Measurements from ENCODE around the gene SEC22A. TPM values are rescaled to one million over a fixed set of nuclear protein-coding genes. Genes with fewer than 3 reads are reported as not detected.

SEC22A gene
- total and polyA plus RNA-seq, 2 of the 13 experiments (the other 11 are each of a cell fraction or from before 2014, with no cell fraction given) = 14.1 to 17.3 TPM

DNA sequence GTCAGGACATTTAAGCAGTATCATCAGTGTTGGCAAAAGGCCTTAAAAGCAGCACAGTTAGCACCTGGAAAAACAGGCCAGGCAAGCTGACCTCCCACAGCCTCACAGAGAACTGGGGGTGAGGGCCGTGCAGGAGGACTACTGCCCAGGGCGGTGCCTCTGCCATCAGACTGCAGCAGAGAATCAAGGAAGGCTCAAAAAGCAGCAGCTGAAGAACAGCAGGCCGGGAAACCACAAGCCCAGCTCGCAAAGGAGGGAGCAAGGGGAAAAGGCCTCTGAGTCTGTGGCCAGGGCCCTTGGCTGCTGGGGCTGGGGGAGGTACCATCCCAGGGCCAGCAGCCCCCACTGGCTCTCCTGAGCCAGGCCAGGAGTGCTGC lies 84.2 kb downstream of the SEC22A start (continued):
- TF ChIP-seq ZFY (CRISPR knock-in tag; IDR thresholded peaks at IDR 0.05) = no peak
- no peak for TF ChIP-seq ZIK1 (CRISPR knock-in tag; IDR thresholded peaks at IDR 0.05; ENCODE audit: borderline replicate concordance, low read depth)

DNA sequence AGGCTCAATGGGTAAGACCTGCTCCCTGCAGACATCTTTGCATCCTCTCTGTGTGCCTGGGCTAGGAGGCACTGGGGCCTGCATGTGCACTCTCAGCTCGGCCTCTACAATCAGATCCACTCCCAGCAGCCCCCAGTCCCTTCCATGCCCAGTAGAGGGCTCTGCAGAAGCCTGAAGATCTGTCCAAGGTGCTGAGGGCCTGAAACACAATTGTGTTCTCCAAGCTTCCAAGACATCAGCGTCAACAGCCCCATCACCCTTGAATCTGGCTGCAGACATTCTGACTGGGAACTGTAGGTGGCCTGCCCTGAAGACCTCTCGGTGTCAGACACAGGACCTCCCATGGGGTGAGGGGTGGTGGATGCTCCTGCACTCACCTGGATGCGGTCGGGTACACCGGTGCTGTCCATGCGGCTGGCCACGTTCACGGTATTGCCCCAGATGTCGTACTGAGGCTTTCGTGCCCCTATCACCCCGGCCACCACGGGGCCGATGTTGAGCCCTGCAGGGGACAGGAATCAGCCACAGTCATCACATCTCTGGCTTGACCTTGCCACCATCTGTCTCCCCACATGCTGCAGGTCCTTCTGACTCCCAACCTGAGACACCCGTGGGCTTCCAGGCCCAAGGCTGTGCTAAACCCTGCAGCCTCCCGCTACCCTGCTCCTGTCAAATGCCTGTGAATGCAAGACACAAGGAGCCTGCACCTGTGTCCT lies 84.7 kb downstream of the SEC22A start:
- H3K4me2 ChIP-seq (ENCODE audit: low read depth, low read length) = no peak overlapping the region
- 66% methylated on average over 8 of the region's 16 CpGs for WGBS (ENCODE audit: low lambda C conversion rate)
- peak; percentile 48 for DNase-seq (ENCODE audit: low spot score)
- TF ChIP-seq, protein P1, sequence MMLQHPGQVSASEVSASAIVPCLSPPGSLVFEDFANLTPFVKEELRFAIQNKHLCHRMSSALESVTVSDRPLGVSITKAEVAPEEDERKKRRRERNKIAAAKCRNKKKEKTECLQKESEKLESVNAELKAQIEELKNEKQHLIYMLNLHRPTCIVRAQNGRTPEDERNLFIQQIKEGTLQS (CRISPR knock-in tag; IDR thresholded peaks at IDR 0.05) = peak; percentile 81
- TF ChIP-seq, protein P2, sequence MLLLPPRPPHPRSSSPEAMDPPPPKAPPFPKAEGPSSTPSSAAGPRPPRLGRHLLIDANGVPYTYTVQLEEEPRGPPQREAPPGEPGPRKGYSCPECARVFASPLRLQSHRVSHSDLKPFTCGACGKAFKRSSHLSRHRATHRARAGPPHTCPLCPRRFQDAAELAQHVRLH (CRISPR knock-in tag; IDR thresholded peaks at IDR 0.05; ENCODE audit: borderline replicate concordance, low read depth) = peak; percentile 95; the same call in 1 of the 2 replicates
- TF ChIP-seq, protein P3, sequence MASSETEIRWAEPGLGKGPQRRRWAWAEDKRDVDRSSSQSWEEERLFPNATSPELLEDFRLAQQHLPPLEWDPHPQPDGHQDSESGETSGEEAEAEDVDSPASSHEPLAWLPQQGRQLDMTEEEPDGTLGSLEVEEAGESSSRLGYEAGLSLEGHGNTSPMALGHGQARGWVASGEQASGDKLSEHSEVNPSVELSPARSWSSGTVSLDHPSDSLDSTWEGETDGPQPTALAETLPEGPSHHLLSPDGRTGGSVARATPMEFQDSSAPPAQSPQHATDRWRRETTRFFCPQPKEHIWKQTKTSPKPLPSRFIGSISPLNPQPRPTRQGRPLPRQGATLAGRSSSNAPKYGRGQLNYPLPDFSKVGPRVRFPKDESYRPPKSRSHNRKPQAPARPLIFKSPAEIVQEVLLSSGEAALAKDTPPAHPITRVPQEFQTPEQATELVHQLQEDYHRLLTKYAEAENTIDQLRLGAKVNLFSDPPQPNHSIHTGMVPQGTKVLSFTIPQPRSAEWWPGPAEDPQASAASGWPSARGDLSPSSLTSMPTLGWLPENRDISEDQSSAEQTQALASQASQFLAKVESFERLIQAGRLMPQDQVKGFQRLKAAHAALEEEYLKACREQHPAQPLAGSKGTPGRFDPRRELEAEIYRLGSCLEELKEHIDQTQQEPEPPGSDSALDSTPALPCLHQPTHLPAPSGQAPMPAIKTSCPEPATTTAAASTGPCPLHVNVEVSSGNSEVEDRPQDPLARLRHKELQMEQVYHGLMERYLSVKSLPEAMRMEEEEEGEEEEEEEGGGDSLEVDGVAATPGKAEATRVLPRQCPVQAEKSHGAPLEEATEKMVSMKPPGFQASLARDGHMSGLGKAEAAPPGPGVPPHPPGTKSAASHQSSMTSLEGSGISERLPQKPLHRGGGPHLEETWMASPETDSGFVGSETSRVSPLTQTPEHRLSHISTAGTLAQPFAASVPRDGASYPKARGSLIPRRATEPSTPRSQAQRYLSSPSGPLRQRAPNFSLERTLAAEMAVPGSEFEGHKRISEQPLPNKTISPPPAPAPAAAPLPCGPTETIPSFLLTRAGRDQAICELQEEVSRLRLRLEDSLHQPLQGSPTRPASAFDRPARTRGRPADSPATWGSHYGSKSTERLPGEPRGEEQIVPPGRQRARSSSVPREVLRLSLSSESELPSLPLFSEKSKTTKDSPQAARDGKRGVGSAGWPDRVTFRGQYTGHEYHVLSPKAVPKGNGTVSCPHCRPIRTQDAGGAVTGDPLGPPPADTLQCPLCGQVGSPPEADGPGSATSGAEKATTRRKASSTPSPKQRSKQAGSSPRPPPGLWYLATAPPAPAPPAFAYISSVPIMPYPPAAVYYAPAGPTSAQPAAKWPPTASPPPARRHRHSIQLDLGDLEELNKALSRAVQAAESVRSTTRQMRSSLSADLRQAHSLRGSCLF (CRISPR knock-in tag; IDR thresholded peaks at IDR 0.05; ENCODE audit: borderline replicate concordance) = peak; percentile 95
- TF ChIP-seq FOXA3 (CRISPR knock-in tag; IDR thresholded peaks at IDR 0.05) (peak; percentile 37; the same call in 1 of the 2 replicates), MXD4 (CRISPR knock-in tag; IDR thresholded peaks at IDR 0.05) (peak; percentile 85), MBD4 (IDR thresholded peaks at IDR 0.05; ENCODE audit: borderline replicate concordance, low read length) (no peak), ZNF224 (CRISPR knock-in tag; IDR thresholded peaks at IDR 0.05) (peak; percentile 25; the same call in 1 of the 2 replicates), IKZF4 (CRISPR knock-in tag; IDR thresholded peaks at IDR 0.05; ENCODE audit: borderline replicate concordance, low read depth, not compliant biosample characterization) (peak; percentile 77), ARNTL (CRISPR knock-in tag; IDR thresholded peaks at IDR 0.05) (peak; percentile 55; the same call in 1 of the 2 replicates), ZNF776 (CRISPR knock-in tag; IDR thresholded peaks at IDR 0.05) (no peak), PAX8 (CRISPR knock-in tag; IDR thresholded peaks at IDR 0.05; ENCODE audit: borderline replicate concordance) (peak; percentile 45; the same call in 1 of the 2 replicates), NBN (conservative IDR thresholded peaks at IDR 0.05) (no peak)
- TF ChIP-seq, protein P4, sequence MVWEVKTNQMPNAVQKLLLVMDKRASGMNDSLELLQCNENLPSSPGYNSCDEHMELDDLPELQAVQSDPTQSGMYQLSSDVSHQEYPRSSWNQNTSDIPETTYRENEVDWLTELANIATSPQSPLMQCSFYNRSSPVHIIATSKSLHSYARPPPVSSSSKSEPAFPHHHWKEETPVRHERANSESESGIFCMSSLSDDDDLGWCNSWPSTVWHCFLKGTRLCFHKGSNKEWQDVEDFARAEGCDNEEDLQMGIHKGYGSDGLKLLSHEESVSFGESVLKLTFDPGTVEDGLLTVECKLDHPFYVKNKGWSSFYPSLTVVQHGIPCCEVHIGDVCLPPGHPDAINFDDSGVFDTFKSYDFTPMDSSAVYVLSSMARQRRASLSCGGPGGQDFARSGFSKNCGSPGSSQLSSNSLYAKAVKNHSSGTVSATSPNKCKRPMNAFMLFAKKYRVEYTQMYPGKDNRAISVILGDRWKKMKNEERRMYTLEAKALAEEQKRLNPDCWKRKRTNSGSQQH (CRISPR knock-in tag; IDR thresholded peaks at IDR 0.05; ENCODE audit: low read depth) = peak; percentile 91

More for the DNA sequence above, 84.7 kb downstream of the SEC22A start:
- H3K9ac ChIP-seq (ENCODE audit: insufficient read depth, low read depth, low read length) = no peak overlapping the region
- peaks cover 0 to 4% of the 10 kb centered on the region in 2 experiments; a peak in 2 of 5 replicates for H3K27me3 ChIP-seq (ENCODE audit: control insufficient read depth in 1 of 2, insufficient read depth in 2 of 2, low read length in 2 of 2)
- ChIA-PET POLR2A (no interaction called here), CTCF (ENCODE audit: low intra/inter-chr PET ratio, low total read pairs) (interaction anchor here (0.8 kb wide), 2 partner anchors 203 to 273 kb away, joined by 4 to 5 read pairs; no protein-coding TSS in a partner anchor)
- peaks cover 5% of the 10 kb centered on the region; the same call in 1 of the 2 replicates for H4K20me1 ChIP-seq (ENCODE audit: insufficient read depth, low read length)
- FAIRE-seq = no peak
- H3K9me3 ChIP-seq (ENCODE audit: low read length) = no peaks in the 10 kb centered on the region
- no peak overlapping the region for H3K4me3 ChIP-seq (replicated peaks in 1 of 3; ENCODE audit: insufficient read depth in 1 of 3, low read depth in 2 of 3, low read length in 3 of 3)
- H3K36me3 ChIP-seq (replicated peaks in 1 of 2; ENCODE audit: control insufficient read depth in 1 of 2, insufficient read depth in 2 of 2, low read length in 2 of 2) = no peaks in the 10 kb centered on the region
- in situ Hi-C loops (cut with HindIII; ENCODE audit: extremely low pct_ligation_motif_present, low pct_unique_long_range_greater_than_20kb) = no loop called here
- no peaks in the 10 kb centered on the region for H3K4me1 ChIP-seq (ENCODE audit: insufficient read depth, low read length)
- ATAC-seq = peak; percentile 94
- no peak overlapping the region for H3K27ac ChIP-seq (ENCODE audit: extremely low read length, insufficient read depth, low read length)
- BruUV-seq (replicated peaks) = no TSS peak
- H3K79me2 ChIP-seq (ENCODE audit: insufficient read depth, low read length) = no peaks in the 10 kb centered on the region
- H2AFZ ChIP-seq (ENCODE audit: low read length) = no peak overlapping the region
- intact Hi-C loops (cut with micrococcal nuclease; ENCODE audit: unreplicated experiment) = no loop called here
